ENCODE measurements around the gene FCN2. TPM values are rescaled to one million over a fixed set of nuclear protein-coding genes. Genes with fewer than 3 reads are reported as not detected.

FCN2 gene
- total RNA-seq, 1 experiment from 2014 or later, result not detected

DNA sequence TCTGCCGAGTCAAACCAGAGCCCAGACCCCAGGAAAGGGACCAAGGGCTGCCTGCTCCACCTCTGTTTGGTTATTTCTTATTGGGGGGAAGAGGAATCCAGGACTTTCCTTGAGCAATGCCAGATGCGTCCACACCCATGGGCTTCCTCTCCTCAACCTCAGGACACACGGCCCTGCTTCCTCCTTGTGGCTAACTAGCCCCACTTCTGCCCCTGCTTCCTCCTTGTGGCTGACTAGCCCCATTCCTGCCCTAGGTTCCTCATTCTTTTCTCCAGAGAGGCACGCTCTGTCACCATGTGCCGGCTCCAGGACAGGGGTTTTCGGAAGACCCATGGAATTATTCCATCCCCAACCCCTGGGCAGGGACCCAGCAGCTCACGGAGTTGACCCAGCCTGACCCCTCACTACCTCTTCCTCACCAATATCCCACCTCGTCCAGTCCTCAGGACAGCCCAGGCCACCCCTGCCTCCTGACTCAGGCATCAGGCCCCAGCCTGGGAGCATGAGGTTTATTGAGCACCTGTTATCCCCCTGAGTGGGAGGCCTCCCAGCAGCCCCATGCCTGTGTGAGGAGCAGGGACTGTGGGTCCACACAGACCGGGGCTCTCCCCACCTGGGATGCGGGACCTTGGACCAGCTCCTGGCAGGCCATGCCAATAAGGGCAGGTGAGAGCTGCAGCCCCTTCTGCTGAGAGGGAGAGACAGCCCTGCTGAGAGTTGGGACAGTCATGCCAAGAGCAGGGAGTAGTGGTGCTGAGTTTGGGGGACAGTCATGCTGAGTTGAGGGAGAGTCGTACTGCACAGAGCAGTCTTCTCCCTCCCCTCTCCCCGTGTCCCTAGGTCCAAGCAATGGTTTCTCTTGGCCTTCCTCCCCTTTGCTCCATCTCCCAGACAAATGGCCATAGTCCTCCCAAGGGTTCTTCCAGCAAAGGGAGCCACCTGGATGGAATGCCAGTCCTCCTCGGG is 48.9 kb downstream of the FCN2 start (continued):
- TF ChIP-seq, protein P1, sequence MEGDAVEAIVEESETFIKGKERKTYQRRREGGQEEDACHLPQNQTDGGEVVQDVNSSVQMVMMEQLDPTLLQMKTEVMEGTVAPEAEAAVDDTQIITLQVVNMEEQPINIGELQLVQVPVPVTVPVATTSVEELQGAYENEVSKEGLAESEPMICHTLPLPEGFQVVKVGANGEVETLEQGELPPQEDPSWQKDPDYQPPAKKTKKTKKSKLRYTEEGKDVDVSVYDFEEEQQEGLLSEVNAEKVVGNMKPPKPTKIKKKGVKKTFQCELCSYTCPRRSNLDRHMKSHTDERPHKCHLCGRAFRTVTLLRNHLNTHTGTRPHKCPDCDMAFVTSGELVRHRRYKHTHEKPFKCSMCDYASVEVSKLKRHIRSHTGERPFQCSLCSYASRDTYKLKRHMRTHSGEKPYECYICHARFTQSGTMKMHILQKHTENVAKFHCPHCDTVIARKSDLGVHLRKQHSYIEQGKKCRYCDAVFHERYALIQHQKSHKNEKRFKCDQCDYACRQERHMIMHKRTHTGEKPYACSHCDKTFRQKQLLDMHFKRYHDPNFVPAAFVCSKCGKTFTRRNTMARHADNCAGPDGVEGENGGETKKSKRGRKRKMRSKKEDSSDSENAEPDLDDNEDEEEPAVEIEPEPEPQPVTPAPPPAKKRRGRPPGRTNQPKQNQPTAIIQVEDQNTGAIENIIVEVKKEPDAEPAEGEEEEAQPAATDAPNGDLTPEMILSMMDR (IDR thresholded peaks at IDR 0.05 in 2 of 3, conservative IDR thresholded peaks at IDR 0.05 in 1 of 3; ENCODE audit: borderline replicate concordance in 1 of 3, insufficient read depth in 1 of 3, low read depth in 2 of 3, low read length in 2 of 3), result no peak
- TF ChIP-seq, protein P2, sequence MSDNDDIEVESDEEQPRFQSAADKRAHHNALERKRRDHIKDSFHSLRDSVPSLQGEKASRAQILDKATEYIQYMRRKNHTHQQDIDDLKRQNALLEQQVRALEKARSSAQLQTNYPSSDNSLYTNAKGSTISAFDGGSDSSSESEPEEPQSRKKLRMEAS (IDR thresholded peaks at IDR 0.05), result no peak
- TF ChIP-seq EZH2phosphoT487 (IDR thresholded peaks at IDR 0.05; ENCODE audit: borderline replicate concordance) (no peak), CBX3 (IDR thresholded peaks at IDR 0.05; ENCODE audit: low read depth) (no peak), JUND (IDR thresholded peaks at IDR 0.05) (no peak), SRF (IDR thresholded peaks at IDR 0.05; ENCODE audit: low read depth) (no peak)

DNA sequence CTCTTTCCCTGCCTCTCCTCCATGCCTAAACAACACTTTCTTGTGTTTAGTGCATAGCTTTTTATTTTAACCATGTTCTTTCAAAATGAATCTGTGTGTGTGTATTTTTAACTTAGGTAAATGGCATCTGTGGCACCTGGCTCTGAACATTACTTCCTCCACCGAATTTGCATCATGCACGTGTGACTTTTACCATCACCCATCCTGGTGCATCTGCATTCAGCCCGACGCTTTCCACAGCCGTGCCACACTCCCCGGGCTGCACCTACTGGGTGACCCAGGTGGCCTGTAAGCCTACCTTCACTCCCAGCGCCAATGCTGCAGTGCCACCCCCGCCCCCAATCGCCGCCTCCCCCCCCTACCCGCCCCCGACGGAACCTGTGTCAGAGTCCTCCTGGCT is 49.8 kb downstream of the FCN2 start:
- DNase-seq (ENCODE audit: low read depth, low spot score), result no peak
- H3K9ac ChIP-seq (ENCODE audit: low read length), result no peak overlapping the region
- intact Hi-C loops (cut with micrococcal nuclease), result no loop called here
- no peaks in the 10 kb centered on the region for H3K9me2 ChIP-seq (ENCODE audit: insufficient read depth)
- H3K27me3 ChIP-seq (ENCODE audit: insufficient read depth, low read length), result peaks cover 6% of the 10 kb centered on the region; the same call in 1 of the 2 replicates
- no peak overlapping the region for H3K4me2 ChIP-seq (ENCODE audit: low read length)
- H4K20me1 ChIP-seq (ENCODE audit: insufficient read depth), result no peaks in the 10 kb centered on the region
- ChIA-PET RAD21 (ENCODE audit: low non-redundant PET in 1 of 2, low total read pairs in 2 of 2, uncharacterized antibody in 2 of 2, unreplicated experiment in 2 of 2) (no interaction called here), CTCF (no interaction called here), POLR2A (no interaction called here)
- H2AFZ ChIP-seq (ENCODE audit: low read depth, low read length, poor library complexity, severe bottlenecking), result no peak overlapping the region
- no peak overlapping the region for H3K4me3 ChIP-seq (replicated peaks in 1 of 2; ENCODE audit: low read depth in 1 of 2, low read length in 2 of 2)
- no peaks in the 10 kb centered on the region for H3K79me2 ChIP-seq (ENCODE audit: insufficient read depth, low read length)
- no peaks in the 10 kb centered on the region for H3K9me3 ChIP-seq (ENCODE audit: control insufficient read depth in 1 of 2, insufficient read depth in 1 of 2, low read depth in 1 of 2, low read length in 2 of 2)
- no peaks in the 10 kb centered on the region for H3K36me3 ChIP-seq (ENCODE audit: control insufficient read depth in 1 of 2, insufficient read depth in 2 of 2, low read length in 2 of 2)
- H3K27ac ChIP-seq (ENCODE audit: low read depth, low read length), result no peak overlapping the region
- no peaks in the 10 kb centered on the region for H3K4me1 ChIP-seq (ENCODE audit: control insufficient read depth in 1 of 2, insufficient read depth in 2 of 2, low read length in 2 of 2)
- BruUV-seq (replicated peaks), result no TSS peak
- ATAC-seq, result no peak
- TF ChIP-seq SRF (IDR thresholded peaks at IDR 0.05; ENCODE audit: low read depth) (no peak), POLR2A (IDR thresholded peaks at IDR 0.05; ENCODE audit: borderline replicate concordance, extremely low read depth, insufficient read depth, insufficient read length) (no peak), EZH2 (IDR thresholded peaks at IDR 0.05) (no peak), EGR1 (IDR thresholded peaks at IDR 0.05; ENCODE audit: low read depth) (no peak), CBX3 (IDR thresholded peaks at IDR 0.05; ENCODE audit: low read depth) (no peak), SP1 (IDR thresholded peaks at IDR 0.05; ENCODE audit: low read depth) (no peak), EZH2phosphoT487 (IDR thresholded peaks at IDR 0.05; ENCODE audit: borderline replicate concordance) (no peak), JUND (IDR thresholded peaks at IDR 0.05) (no peak), TCF7L2 (IDR thresholded peaks at IDR 0.05; ENCODE audit: borderline replicate concordance, extremely low read depth, insufficient read depth, insufficient read length) (no peak), SIN3A (IDR thresholded peaks at IDR 0.05; ENCODE audit: low read depth) (no peak)
- TF ChIP-seq, protein P2 (IDR thresholded peaks at IDR 0.05), result no peak
- TF ChIP-seq, protein P3, sequence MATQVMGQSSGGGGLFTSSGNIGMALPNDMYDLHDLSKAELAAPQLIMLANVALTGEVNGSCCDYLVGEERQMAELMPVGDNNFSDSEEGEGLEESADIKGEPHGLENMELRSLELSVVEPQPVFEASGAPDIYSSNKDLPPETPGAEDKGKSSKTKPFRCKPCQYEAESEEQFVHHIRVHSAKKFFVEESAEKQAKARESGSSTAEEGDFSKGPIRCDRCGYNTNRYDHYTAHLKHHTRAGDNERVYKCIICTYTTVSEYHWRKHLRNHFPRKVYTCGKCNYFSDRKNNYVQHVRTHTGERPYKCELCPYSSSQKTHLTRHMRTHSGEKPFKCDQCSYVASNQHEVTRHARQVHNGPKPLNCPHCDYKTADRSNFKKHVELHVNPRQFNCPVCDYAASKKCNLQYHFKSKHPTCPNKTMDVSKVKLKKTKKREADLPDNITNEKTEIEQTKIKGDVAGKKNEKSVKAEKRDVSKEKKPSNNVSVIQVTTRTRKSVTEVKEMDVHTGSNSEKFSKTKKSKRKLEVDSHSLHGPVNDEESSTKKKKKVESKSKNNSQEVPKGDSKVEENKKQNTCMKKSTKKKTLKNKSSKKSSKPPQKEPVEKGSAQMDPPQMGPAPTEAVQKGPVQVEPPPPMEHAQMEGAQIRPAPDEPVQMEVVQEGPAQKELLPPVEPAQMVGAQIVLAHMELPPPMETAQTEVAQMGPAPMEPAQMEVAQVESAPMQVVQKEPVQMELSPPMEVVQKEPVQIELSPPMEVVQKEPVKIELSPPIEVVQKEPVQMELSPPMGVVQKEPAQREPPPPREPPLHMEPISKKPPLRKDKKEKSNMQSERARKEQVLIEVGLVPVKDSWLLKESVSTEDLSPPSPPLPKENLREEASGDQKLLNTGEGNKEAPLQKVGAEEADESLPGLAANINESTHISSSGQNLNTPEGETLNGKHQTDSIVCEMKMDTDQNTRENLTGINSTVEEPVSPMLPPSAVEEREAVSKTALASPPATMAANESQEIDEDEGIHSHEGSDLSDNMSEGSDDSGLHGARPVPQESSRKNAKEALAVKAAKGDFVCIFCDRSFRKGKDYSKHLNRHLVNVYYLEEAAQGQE (IDR thresholded peaks at IDR 0.05; ENCODE audit: low read depth), result no peak
- TF ChIP-seq, protein P1 (IDR thresholded peaks at IDR 0.05 in 2 of 3, conservative IDR thresholded peaks at IDR 0.05 in 1 of 3; ENCODE audit: borderline replicate concordance in 1 of 3, insufficient read depth in 1 of 3, low read depth in 2 of 3, low read length in 2 of 3), result no peak
